GM18519 (cell line): Measurements from ENCODE around the gene CACNA1G.

ENCODE experiments used
- ATAC-seq: cut with Tn5 transposase; IDR thresholded peaks from one replicate; pipeline ENCODE4 v1.9.1; 2021; ENCODE audit warnings: mild to moderate bottlenecking, moderate library complexity; ENCODE audit not compliant: unreplicated experiment, low FRiP score

Gene CACNA1G

GRCh38 chr17:50547035-50547735 is 13.3 kb upstream of the CACNA1G start, which contains the start of gene SPATA20:
Gene SPATA20, plus strand, starts transcription at chr17:50547174. Its CDS starts 35 bp downstream, at chr17:50547209.
- ATAC-seq: no peak

GRCh38 chr17:50547736-50548083 is 12.8 kb upstream of the CACNA1G start:
- ATAC-seq: no peak

GRCh38 chr17:50548831-50549230 is 11.7 kb upstream of the CACNA1G start:
- ATAC-seq: no peak

- no peak for ATAC-seq
Measured at GRCh38 chr17:50549256-50549941, 11.1 kb upstream of the CACNA1G start.

- ATAC-seq: no peak
Measured at GRCh38 chr17:50549969-50550368, 10.5 kb upstream of the CACNA1G start.

GRCh38 chr17:50550661-50551432 is 9.7 kb upstream of the CACNA1G start:
- ATAC-seq: no peak

- ATAC-seq: no peak
Measured at GRCh38 chr17:50551433-50551815, 9.1 kb upstream of the CACNA1G start.

GRCh38 chr17:50551884-50552283 is 8.6 kb upstream of the CACNA1G start:
- ATAC-seq: no peak

- no peak for ATAC-seq
Measured at GRCh38 chr17:50554201-50554600, 6.3 kb upstream of the CACNA1G start.

GRCh38 chr17:50556803-50557202 is 3.7 kb upstream of the CACNA1G start:
- no peak for ATAC-seq

DNA sequence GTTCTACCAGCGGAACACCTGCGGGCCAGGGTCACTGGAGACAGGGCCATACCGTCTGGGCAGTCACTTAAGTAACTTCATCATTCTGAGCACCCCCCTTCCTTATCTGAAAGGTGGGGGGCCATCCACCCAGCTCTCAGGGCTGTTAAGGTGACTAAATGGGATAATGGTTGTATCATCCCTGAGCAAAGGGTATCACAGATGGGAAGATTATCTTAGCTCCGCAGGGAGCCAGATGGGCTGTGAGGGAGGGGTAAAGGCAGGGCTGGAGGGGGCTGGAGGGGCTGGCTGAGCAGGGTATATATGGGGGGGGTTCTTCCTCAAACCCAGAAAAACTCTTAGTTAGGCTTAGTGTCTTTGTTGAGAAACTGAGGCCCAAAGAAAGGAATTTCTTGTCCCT is 2.9 kb upstream of the CACNA1G start:
- ATAC-seq: no peak

- no peak for ATAC-seq
Measured at GRCh38 chr17:50558091-50558490, 2.4 kb upstream of the CACNA1G start.

- no peak for ATAC-seq
Measured at GRCh38 chr17:50558581-50558940, 2.0 kb upstream of the CACNA1G start.

GRCh38 chr17:50558941-50559614 is 1.4 kb upstream of the CACNA1G start:
- no peak for ATAC-seq

GRCh38 chr17:50559674-50560184 is 786 bp upstream of the CACNA1G start:
- no peak for ATAC-seq

DNA sequence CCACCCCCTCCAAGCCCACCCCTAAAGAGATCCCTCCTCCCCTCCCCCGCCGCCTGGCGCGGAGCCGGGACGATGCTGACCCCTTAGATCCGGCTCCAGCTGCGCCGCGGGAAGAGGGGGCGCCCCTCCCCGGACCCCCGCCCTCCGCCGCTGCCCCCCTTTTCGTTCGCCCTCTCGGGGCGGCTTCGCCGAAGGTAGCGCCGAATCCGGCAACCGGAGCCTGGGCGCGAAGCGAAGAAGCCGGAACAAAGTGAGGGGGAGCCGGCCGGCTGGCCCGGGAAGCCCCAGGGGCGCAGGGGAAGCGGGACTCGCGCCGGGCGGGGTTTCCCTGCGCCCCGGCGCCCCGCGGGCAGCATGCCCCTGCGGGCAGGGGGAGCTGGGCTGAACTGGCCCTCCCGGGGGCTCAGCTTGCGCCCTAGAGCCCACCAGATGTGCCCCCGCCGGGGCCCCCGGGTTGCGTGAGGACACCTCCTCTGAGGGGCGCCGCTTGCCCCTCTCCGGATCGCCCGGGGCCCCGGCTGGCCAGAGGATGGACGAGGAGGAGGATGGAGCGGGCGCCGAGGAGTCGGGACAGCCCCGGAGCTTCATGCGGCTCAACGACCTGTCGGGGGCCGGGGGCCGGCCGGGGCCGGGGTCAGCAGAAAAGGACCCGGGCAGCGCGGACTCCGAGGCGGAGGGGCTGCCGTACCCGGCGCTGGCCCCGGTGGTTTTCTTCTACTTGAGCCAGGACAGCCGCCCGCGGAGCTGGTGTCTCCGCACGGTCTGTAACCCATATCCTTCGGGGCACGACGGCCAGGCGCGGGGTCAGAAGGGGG is 623 bp downstream of the CACNA1G start:
- no peak for ATAC-seq

- no peak for ATAC-seq
Measured at GRCh38 chr17:50561746-50562141, 1.2 kb downstream of the CACNA1G start.

- no peak for ATAC-seq
Measured at GRCh38 chr17:50562242-50563091, 2.0 kb downstream of the CACNA1G start.

DNA sequence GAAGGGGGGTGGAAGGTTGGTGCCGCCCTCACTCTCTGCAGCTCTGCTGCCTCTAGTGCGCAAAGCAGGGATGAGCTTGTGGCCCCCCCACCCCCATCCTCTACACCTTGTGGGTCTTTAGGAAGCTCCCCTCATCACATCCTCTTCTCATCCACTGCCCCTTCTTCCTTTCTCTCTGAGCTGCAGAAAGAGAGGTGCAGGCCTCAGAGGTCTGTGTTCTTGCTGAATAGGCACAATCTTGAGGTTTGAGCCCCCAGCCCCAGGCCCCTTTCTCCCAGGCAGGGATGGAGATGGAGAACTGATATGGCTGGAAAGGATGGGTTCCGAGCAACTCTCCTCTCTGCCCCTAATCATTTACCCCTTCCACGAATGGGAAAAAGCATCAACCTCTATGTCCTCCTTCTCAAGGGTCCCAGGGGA is 2.6 kb downstream of the CACNA1G start:
- ATAC-seq: no peak
